GM21381 (cell line): Measurements from ENCODE around the gene RDH16.
"Not testable (repeated sequence)": the region's sequence is repeated elsewhere in the genome, so short reads cannot be mapped to it uniquely, and the experiment has no call there.

Source experiments
- ATAC-seq: cut with Tn5 transposase; IDR thresholded peaks from one replicate; pipeline ENCODE4 v1.9.1; 2021; ENCODE audit warnings: mild to moderate bottlenecking, moderate library complexity; ENCODE audit not compliant: unreplicated experiment

The RDH16 gene

DNA sequence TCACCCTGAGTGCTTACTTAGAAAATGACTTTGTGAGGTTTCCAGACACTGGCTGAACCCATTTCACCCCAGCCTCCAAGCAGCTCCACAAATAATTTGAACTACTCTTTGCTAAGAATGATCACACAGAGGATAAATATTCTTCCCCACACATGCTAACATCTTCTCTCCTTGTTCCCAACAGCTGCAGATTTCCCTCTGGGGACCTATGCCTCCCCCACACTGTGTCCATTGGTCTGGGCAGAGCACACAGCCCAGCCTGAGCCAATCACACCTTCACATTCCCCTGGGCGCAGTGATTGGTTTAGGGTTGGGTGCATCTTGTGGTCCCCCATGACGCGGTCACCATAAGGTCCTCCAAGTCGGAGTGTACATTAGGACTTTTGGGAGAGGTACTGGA is 30.1 kb downstream of the RDH16 start:
- ATAC-seq: no peak

DNA sequence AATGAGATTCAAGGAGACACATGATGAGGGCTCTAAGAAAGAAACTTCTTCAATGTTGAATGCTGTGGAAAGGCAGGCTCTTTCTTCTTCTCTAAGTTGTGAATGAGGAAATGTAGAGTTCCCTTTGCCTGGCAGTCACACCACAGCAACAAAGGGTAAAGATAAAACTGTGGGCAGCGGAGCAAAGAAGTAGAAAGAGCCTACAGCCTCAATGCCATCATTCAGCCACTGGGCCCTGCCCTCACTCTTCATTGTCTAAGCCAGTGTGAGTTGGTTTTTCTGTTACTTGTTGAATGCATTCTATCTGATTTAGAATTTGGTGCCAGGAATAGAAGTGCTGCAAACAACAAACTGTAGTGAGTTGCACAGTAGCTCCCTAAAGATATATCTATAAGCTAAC is 35.4 kb downstream of the RDH16 start:
- ATAC-seq: no peak

DNA sequence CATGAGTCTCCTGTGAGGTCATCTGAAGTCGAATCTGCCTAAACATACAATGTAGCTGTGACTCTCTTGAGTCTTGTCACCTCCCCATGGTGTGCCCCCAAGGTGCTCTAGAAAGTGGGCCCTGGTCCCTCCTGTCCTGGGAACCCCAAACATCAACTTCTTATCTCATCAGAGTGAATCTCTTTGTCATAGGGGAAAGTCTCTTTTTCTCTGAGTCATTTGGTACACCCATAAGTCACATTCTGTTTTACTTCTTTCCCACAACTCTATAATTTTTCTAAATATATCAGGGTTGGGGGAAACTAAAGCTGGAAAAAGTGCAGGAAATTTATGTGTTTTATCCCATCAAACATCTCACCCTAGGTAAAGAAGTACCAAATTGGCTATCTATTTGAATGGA is 36.1 kb downstream of the RDH16 start:
- no peak for ATAC-seq

DNA sequence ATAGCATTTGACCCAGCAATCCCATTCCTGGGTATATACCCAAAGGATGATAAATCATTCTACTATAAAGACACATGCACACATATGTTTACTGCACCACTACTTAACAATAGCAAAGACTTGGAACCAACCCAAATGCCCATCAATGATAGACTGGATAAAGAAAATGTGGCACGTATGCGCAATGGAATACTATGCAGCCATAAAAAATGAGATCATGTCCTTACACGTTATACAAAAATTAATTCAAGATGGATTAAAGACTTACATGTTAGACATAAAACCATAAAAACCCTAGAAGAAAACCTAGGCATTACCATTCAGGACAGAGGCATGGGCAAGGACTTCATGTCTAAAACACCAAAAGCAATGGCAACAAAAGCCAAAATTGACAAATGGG is 39.3 kb downstream of the RDH16 start:
- not testable (repeated sequence) for ATAC-seq

DNA sequence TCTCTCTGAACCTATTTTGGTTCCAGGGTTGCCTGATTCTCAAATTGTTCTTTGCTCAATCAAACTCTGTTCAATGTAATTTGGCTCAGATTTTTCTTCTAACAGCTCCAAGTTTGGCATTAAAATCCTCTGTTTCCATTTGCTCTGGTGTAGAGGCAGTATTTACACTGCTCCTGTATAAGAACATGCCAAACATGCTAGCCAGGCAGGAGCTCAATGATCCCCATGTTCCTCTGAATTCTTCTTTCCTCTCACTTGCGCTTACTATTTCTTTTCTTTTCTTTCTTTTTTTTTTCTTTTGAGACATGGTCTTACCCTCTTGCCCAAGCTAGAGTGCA is 40.4 kb downstream of the RDH16 start:
- ATAC-seq: no peak

DNA sequence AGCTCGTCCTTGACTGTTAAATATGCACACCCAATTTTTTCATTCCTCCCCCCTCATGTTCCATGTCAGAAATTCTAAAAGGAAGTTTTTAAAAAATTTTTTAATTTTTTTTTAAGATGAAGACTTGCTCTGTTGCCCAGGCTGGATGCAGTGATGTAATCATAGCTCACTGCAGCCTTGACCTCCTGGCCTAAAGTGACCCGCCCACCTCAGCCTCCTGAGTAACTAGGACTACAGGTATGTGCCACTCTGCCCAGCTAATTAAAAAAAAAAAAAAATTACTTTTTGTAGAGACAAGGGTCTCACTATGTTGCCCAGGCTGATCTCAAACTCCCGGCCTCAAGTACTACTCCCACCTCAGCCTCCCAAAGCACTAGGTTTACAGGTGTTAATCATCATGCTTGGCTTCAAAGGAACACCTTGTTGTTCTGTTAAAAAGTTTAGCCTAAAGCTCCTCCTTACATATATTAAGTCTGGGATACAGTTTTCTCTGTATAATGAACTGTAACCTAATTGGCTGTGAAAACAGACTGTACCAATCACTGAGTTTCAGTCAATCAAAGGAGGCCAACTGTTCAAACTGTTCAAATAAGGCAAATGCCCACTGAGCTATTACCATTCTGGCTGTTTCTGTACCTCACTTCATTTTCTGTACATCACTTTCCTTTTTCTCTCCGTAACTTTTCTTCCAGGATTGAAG is 41.0 kb downstream of the RDH16 start:
- ATAC-seq: no peak

DNA sequence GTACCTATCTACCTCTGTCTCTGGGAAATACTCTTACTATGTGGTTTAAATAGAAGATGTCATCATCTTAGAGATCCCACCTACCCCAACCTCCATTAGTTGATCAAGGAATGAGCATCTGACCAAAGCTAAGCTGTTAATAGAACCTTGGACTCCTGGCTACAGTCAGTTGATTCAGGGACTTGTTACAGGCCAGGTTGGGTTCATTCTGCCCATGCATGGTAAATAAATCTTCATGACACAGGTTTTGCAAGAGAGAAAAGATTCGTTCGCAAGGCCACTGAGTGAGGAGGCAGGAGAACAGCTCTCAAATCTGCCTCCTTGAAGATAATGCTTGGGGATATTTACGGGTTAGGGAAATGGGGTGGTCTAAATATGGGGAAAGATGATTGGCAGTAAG is 42.7 kb downstream of the RDH16 start:
- no peak for ATAC-seq

DNA sequence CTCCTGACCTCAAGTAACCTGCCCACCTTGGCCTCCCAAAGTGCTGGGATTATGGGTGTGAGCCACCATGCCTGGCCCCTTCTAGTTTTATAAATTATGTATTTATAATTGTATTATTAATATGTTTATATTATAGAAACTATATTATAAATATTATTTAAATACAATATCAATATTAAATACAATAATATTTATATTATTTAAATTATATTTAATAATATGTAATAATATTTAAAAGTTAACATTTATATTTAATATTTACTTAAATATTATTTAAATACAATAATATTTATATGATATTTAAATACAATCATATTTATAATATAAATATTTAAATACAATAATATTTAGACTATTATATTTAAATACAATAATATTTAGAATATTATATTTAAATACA is 43.2 kb downstream of the RDH16 start:
- no peak for ATAC-seq

DNA sequence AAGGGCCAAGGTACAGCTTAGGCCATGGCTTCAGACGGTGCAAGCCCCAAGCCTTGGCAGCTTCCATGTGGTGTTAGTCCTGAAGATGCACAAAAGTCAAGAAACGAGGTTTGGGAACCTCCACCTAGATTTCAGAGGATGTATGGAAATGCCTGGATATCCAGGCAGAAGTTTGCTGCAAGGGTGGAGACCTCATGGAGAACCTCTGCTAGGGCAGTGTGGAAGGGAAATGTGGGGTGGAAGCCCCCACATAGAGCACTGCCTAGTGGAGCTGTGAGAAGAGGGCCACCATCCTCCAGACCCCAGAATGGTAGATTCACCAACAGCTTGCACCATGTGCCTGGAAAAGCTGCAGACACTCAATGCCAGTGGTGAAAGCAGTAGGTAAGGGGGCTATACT is 48.0 kb downstream of the RDH16 start:
- ATAC-seq: not testable (repeated sequence)

DNA sequence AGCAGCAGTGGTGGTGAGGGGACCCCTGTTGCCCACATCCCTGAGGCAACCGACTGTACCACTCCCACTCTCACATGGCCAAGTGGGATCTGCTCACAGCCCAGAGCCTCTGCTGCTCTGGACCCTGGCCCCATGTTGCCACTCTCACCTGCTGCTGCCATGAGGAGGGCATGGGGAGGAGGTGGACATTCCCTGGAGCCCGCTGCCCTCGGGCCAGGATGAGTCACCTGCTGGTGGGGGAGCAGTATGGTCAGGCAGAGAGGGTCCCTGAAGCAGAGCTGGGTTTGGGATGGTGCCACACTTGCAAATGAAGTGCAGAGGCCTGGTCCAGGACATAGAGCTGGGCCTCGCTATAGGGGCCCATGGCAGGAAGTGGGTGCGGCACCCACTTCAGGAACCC is 49.3 kb downstream of the RDH16 start:
- no peak for ATAC-seq

DNA sequence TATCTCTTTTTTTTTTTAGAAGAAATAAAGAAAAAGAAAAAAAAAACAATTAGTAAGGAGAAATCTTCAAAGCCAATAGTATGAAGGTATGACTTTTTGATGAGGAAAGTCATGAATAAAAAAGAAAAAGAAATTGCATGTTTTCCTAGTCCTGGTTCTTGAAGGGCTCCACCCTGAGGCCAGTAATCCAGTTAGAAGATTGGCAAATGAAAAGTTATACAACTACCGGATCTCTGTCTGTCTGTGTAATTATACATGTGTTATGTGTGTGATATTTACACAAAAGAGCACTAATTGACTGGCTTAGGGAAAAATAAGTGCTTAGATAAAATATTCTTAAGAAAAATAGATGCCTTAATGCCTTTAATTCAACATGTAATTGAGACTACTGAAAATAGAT is 51.6 kb downstream of the RDH16 start:
- no peak for ATAC-seq

DNA sequence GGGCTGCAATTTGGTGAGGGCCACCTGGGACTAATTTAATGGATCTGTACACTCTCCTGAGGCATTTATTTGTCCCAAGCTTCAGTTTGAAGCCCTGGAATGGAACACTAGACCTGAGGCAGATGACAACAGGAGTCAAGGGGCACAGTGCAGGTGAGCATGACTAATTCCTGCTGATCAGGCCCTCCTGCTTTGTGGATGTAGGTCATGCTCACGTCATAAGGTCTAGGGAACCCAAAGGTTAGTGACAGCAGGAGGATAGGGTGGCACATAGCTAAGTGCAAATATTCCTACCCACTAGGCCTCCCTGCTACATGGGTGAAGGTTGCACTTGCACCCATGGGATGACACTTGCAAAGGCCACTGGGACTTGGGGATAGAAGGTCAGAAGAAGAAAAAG is 54.0 kb downstream of the RDH16 start:
- ATAC-seq: no peak
